K562 (cell line): ENCODE data around the gene IFNB1. TPM values are rescaled to one million over a fixed set of nuclear protein-coding genes. Genes with fewer than 3 reads are reported as not detected.

Source experiments
- ATAC-seq: fragments of 200-7000 bp; cut with Tn5 transposase; 3 replicates; pipeline ENCODE4 v1.9.1; 2020; ENCODE audit warnings: moderate library complexity
- BruUV-seq: library from RNA; stranded (reverse); fragments of 400-500 nt; replicated peaks from 2 replicates; lab custom pipeline; 2021; lab: Mats Ljungman, UMichigan
- CTCF ChIA-PET: fragments of 300-600 bp; formaldehyde crosslinking; extraction: SDS; loops from one replicate; lab custom pipeline; 2021; ENCODE audit warnings: low intra/inter-chr PET ratio; lab: Yijun Ruan, JAX
- POLR2A ChIA-PET: fragments of 300-600, 350-650 bp; sonication (Branson Sonifier 250); formaldehyde crosslinking; extraction: SDS; loops from one replicate; lab custom pipeline; 2021; ENCODE audit warnings: antibody characterized with exemption, inconsistent platforms; lab: Yijun Ruan, JAX
- DNase-seq, 4 experiments: peaks; one replicate each; pipeline versions ENCODE4 v3.0.0 to v3.0.0-alpha.2; 2011 to 2018; ENCODE audit warnings: low spot score in 3 of 4, mixed read lengths in 3 of 4; ENCODE audit errors: extremely low read depth in 1 of 4
- FAIRE-seq: peaks from 2 replicates; lab custom pipeline; 2011; peaks lifted over from hg19 to GRCh38; lab: Jason Lieb, UNC
- H2AFZ ChIP-seq: 2 replicates; pipeline ENCODE4 v1.6.0; 2011; ENCODE audit warnings: low read depth, low read length, control low read depth, inconsistent platforms
- H3K27ac ChIP-seq: fragments of 200-600 bp; 3 replicates; pipeline ENCODE4 v1.8.0; 2011; ENCODE audit warnings: low read depth, mild to moderate bottlenecking, control low read depth, inconsistent platforms, low read length, moderate library complexity, mixed read lengths; ENCODE audit errors: extremely low read depth
- H3K27me3 ChIP-seq, 2 experiments: fragments of 300-600 bp in 1 of 2; 2 replicates in 1 of 2; 3 replicates in 1 of 2; pipeline versions ENCODE4 v1.6.0 to v1.8.0; 2011; ENCODE audit warnings: inconsistent platforms in 2 of 2, low read length in 2 of 2, mild to moderate bottlenecking in 1 of 2, mixed read lengths in 1 of 2, moderate library complexity in 1 of 2; ENCODE audit not compliant: control insufficient read depth in 2 of 2, insufficient read depth in 2 of 2
- H3K36me3 ChIP-seq: fragments of 300-600 bp; 3 replicates; pipeline ENCODE4 v1.8.0; 2011; ENCODE audit warnings: mild to moderate bottlenecking, low read length, inconsistent platforms; ENCODE audit not compliant: control insufficient read depth, insufficient read depth
- H3K4me1 ChIP-seq, 2 experiments: fragments of 200-600 bp in 1 of 2; replicated peaks in 1 of 2; 2 replicates in 1 of 2; 3 replicates in 1 of 2; pipeline versions ENCODE4 v1.5.1 to v1.8.0; 2011; ENCODE audit warnings: inconsistent platforms in 2 of 2, low read length in 2 of 2, mild to moderate bottlenecking in 1 of 2, mixed read lengths in 1 of 2, moderate library complexity in 1 of 2; ENCODE audit not compliant: control insufficient read depth in 2 of 2, insufficient read depth in 2 of 2
- H3K4me2 ChIP-seq: 2 replicates; pipeline ENCODE4 v1.6.1; 2011; ENCODE audit warnings: low read length, control low read depth, inconsistent platforms, mixed read lengths; ENCODE audit not compliant: insufficient read depth
- H3K4me3 ChIP-seq: fragments of 200-600 bp; sonication (generic), shearing (Covaris generic); 2 replicates; pipeline ENCODE4 v1.5.1; 2016; ENCODE audit warnings: control low read depth, inconsistent platforms
- H3K79me2 ChIP-seq: fragments of 200-600 bp; 3 replicates; pipeline ENCODE4 v1.8.0; 2011; ENCODE audit warnings: low read length, inconsistent platforms; ENCODE audit not compliant: control insufficient read depth, insufficient read depth
- H3K9ac ChIP-seq, 2 experiments: 2 replicates each; pipeline versions ENCODE4 v1.6.0 to v1.6.1; 2011; ENCODE audit warnings: low read depth in 2 of 2, low read length in 2 of 2, control low read depth in 1 of 2, inconsistent platforms in 1 of 2, mild to moderate bottlenecking in 1 of 2, mixed read lengths in 1 of 2; ENCODE audit not compliant: insufficient read depth in 1 of 2
- H3K9me1 ChIP-seq: one replicate; pipeline ENCODE4 v1.6.0; 2011; ENCODE audit warnings: inconsistent platforms, mild to moderate bottlenecking, low read length, moderate library complexity; ENCODE audit not compliant: control insufficient read depth, insufficient read depth
- H3K9me3 ChIP-seq: replicated peaks from 2 replicates; pipeline ENCODE4 v1.5.1; 2011; ENCODE audit warnings: low read depth, low read length, inconsistent platforms; ENCODE audit not compliant: control insufficient read depth, insufficient read depth
- H4K20me1 ChIP-seq: replicated peaks from 2 replicates; pipeline ENCODE4 v1.6.1; 2011; ENCODE audit warnings: low read length, inconsistent platforms, mixed read lengths; ENCODE audit not compliant: control insufficient read depth, insufficient read depth
- CXXC5 ChIP-seq: fragments of 250-450 bp; sonication (Bioruptor Pico); IDR thresholded peaks from 2 replicates; pipeline ENCODE4 v1.8.0; 2022; ENCODE audit warnings: inconsistent platforms, mild to moderate bottlenecking, moderate library complexity
- NFYB ChIP-seq: IDR thresholded peaks from 2 replicates; pipeline ENCODE4 v1.6.1; 2011; ENCODE audit warnings: mild to moderate bottlenecking, moderate library complexity; ENCODE audit not compliant: insufficient read length; ENCODE audit errors: extremely low read depth
- PHB2 ChIP-seq: fragments of 450-650 bp; IDR thresholded peaks from 2 replicates; pipeline ENCODE4 v1.6.1; 2017; ENCODE audit warnings: low read depth
- POLR2AphosphoS5 ChIP-seq: IDR thresholded peaks from 2 replicates; pipeline ENCODE4 v1.6.1; 2011; ENCODE audit warnings: mild to moderate bottlenecking, low read depth, low read length, moderate library complexity; ENCODE audit not compliant: control insufficient read depth, insufficient read depth
- RBM14 ChIP-seq: fragments of 200-400 bp; formaldehyde crosslinking; IDR thresholded peaks from 2 replicates; pipeline ENCODE4 v1.6.1; 2018; ENCODE audit warnings: low read depth, mild to moderate bottlenecking, low read length, moderate library complexity, borderline replicate concordance; ENCODE audit not compliant: insufficient read depth
- SFPQ ChIP-seq: fragments of 200-400 bp; formaldehyde crosslinking; IDR thresholded peaks from 2 replicates; pipeline ENCODE4 v1.6.1; 2017; ENCODE audit warnings: mild to moderate bottlenecking, low read depth, low read length, moderate library complexity
- SREBF1 ChIP-seq: fragments of 150-350 bp; IDR thresholded peaks from 2 replicates; pipeline ENCODE4 v1.6.1; 2014; ENCODE audit warnings: antibody characterized with exemption, low read depth, low read length, borderline replicate concordance
- TARDBP ChIP-seq: fragments of 450-650 bp; IDR thresholded peaks from 2 replicates; pipeline ENCODE4 v1.6.1; 2016
- TCF7 ChIP-seq: sonication (generic); IDR thresholded peaks from 2 replicates; pipeline ENCODE4 v1.6.1; 2016; ENCODE audit warnings: antibody characterized with exemption, borderline replicate concordance
- TEAD1 ChIP-seq, 2 experiments: fragments of 450-650 bp in 1 of 2; sonication (generic) in 1 of 2; formaldehyde crosslinking; IDR thresholded peaks; 2 replicates each; pipeline versions ENCODE4 v1.4.0 to v1.8.0; 2020 to 2022; ENCODE audit warnings: mild to moderate bottlenecking in 2 of 2, missing genetic modification reagents in 1 of 2
- ZBTB5 ChIP-seq: fragments of 450-650 bp; IDR thresholded peaks from 2 replicates; pipeline ENCODE4 v1.6.1; 2017; ENCODE audit warnings: antibody characterized with exemption
- ZNF133 ChIP-seq: fragments of 250-450 bp; sonication (Bioruptor Pico); IDR thresholded peaks from 2 replicates; pipeline ENCODE4 v1.4.0; 2020; ENCODE audit warnings: mild to moderate bottlenecking
- ZNF184 ChIP-seq: sonication (generic); formaldehyde crosslinking; IDR thresholded peaks from 2 replicates; pipeline ENCODE4 v1.5.0; 2020; ENCODE audit warnings: missing genetic modification reagents
- WGBS: fragments of 100-300 bp; shearing (Covaris generic); methylation state at CpG from one replicate; pipeline ENCODE4 v1.1.6; 2016; ENCODE audit warnings: low coverage, mixed read lengths; ENCODE audit not compliant: insufficient coverage; ENCODE audit errors: missing lambda C conversion rate; 5-methylcytosine and 5-hydroxymethylcytosine counted together
- in situ Hi-C: fragments of 300-500 bp; cut with MboI; formaldehyde crosslinking; loops from 4 replicates; pipeline ENCODE4 v1.15.0; 2018; ENCODE audit warnings: inconsistent platforms, mixed read lengths
- intact Hi-C: fragments of 100-400 bp; cut with micrococcal nuclease; formaldehyde crosslinking; loops from 2 replicates; pipeline ENCODE4 v1.14.2; 2022
- polyA plus RNA-seq, 8 experiments: library from polyadenylated mRNA; depleted of rRNA in 4 of 8; stranded (reverse) in 5 of 8; unstranded in 3 of 8; fragments of >200 nt; fragmentation: Nextera tagmentation in 2 of 8; fragmentation: Illumina TruSeq in 1 of 8; extraction: Ambion mirVana in 2 of 8; extraction: Trizol in 1 of 8; gene quantifications; 2 replicates each; pipeline versions ENCODE4 v1.2.1 to v1.2.3, GENCODE V29; 2011 to 2014; ENCODE audit warnings: inconsistent platforms in 1 of 8, missing spikeins in 1 of 8
- total RNA-seq, 7 experiments: library from RNA; depleted of rRNA in 6 of 7; stranded (reverse); fragments of >200 nt in 6 of 7; fragmentation: Illumina TruSeq in 2 of 7; extraction: Trizol in 2 of 7; gene quantifications; 2 replicates each; pipeline versions ENCODE4 v1.2.1 to v1.2.3, GENCODE V29; 2011 to 2021; ENCODE audit warnings: low replicate concordance in 1 of 7
- TF ChIP-seq, protein P1 (sequence below): sonication (generic); formaldehyde crosslinking; IDR thresholded peaks from 2 replicates; pipeline ENCODE4 v1.5.0; 2020; ENCODE audit warnings: missing genetic modification reagents
- TF ChIP-seq, protein P2 (sequence below), 2 experiments: IDR thresholded peaks; 2 replicates each; pipeline ENCODE4 v1.6.1; 2011; ENCODE audit warnings: borderline replicate concordance in 1 of 2, control low read depth in 1 of 2, low read depth in 1 of 2, low read length in 1 of 2, mild to moderate bottlenecking in 1 of 2, mixed read lengths in 1 of 2, moderate library complexity in 1 of 2; ENCODE audit not compliant: insufficient read depth in 1 of 2, insufficient read length in 1 of 2, poor library complexity in 1 of 2, severe bottlenecking in 1 of 2; ENCODE audit errors: extremely low read depth in 1 of 2

The IFNB1 gene
- total and polyA plus RNA-seq, 9 of the 15 experiments (the other 6 are each of a cell fraction or from before 2014, with no cell fraction given), result not detected

DNA sequence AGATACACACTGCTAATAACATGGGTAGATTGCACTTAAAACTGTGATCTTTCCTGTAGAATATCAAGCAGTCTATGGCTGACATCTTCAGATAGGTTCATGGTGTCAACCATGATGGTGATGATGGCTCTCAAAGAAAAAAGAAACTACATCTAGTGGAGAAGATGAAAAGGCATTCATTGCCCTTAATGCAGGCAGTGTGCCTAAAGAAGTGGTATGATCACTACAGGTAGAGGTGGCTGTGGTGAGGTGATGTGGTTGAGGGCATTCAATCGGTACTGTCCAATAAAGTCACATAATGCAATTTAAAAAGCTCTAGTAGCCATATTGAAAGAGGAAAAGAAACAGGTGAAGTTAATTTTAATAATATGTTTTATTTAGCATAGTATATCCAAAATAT lies 3.1 kb upstream of the IFNB1 start (continued):
- TF ChIP-seq ZBTB5 (no peak), RBM14 (no peak), CXXC5 (CRISPR knock-in tag) (no peak), ZNF184 (CRISPR knock-in tag) (no peak), PHB2 (no peak), POLR2AphosphoS5 (no peak)
- TF ChIP-seq, protein P1, sequence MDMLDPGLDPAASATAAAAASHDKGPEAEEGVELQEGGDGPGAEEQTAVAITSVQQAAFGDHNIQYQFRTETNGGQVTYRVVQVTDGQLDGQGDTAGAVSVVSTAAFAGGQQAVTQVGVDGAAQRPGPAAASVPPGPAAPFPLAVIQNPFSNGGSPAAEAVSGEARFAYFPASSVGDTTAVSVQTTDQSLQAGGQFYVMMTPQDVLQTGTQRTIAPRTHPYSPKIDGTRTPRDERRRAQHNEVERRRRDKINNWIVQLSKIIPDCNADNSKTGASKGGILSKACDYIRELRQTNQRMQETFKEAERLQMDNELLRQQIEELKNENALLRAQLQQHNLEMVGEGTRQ (CRISPR knock-in tag), result no peak

DNA sequence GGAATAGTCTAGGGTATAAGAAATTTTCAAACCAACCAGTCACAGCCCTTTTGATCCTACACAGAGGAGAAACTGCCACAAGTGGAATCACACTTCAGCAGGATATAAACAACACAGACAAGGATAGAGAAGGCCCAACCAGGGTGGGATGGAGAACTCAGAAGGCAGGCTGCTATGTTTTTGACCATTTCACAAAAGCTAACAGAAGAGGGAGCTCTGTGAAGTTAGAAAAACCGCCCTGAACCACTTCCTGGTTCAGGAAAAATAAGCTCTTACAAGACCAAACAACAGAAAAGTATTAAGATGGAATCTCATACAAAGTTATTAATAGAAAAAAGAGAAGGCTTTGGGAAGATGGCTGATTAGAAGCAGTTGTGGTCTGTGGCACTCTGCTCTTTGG lies 960 bp upstream of the IFNB1 start:
- DNase-seq, result no peak
- Histone ChIP-seq H3K4me1 (no peaks in the 10 kb centered on the region), H3K9ac (no peak overlapping the region), H3K79me2 (no peaks in the 10 kb centered on the region), H3K36me3 (no peaks in the 10 kb centered on the region), H3K4me2 (no peak overlapping the region), H4K20me1 (no peaks in the 10 kb centered on the region), H3K9me1 (no peaks in the 10 kb centered on the region), H3K27ac (no peak overlapping the region), H3K27me3 (no peaks in the 10 kb centered on the region), H3K4me3 (no peak overlapping the region), H3K9me3 (no peaks in the 10 kb centered on the region), H2AFZ (no peak overlapping the region)
- no peak for ATAC-seq
- no TSS peak for BruUV-seq
- intact Hi-C loops (no loop called here), in situ Hi-C loops (no loop called here)
- TF ChIP-seq, protein P2, sequence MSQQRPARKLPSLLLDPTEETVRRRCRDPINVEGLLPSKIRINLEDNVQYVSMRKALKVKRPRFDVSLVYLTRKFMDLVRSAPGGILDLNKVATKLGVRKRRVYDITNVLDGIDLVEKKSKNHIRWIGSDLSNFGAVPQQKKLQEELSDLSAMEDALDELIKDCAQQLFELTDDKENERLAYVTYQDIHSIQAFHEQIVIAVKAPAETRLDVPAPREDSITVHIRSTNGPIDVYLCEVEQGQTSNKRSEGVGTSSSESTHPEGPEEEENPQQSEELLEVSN (IDR thresholded peaks at IDR 0.05; ENCODE audit: borderline replicate concordance in 1 of 2, extremely low read depth in 1 of 2, insufficient read depth in 1 of 2, insufficient read length in 1 of 2, low read depth in 1 of 2, low read length in 1 of 2, poor library complexity in 1 of 2, severe bottlenecking in 1 of 2), result no peak
- no peak for TF ChIP-seq ZNF133 (CRISPR knock-in tag)
- TF ChIP-seq TEAD1 (CRISPR knock-in tag; IDR thresholded peaks at IDR 0.05), result no peak
- no peak for TF ChIP-seq SREBF1
- TF ChIP-seq NFYB, result no peak
- no peak for TF ChIP-seq TCF7
- no peak for TF ChIP-seq SFPQ
- no peak for TF ChIP-seq TARDBP
- FAIRE-seq, result no peak
- WGBS, result no CpG with 5 or more reads among the region's 1 CpG
- POLR2A ChIA-PET, result no interaction called here
- CTCF ChIA-PET, result no interaction called here
